ENCODE data around the gene METTL26. TPM values are rescaled to one million over a fixed set of nuclear protein-coding genes. Genes with fewer than 3 reads are reported as not detected.

Gene METTL26
- polyA plus RNA-seq, 1 experiment = 105 TPM

DNA sequence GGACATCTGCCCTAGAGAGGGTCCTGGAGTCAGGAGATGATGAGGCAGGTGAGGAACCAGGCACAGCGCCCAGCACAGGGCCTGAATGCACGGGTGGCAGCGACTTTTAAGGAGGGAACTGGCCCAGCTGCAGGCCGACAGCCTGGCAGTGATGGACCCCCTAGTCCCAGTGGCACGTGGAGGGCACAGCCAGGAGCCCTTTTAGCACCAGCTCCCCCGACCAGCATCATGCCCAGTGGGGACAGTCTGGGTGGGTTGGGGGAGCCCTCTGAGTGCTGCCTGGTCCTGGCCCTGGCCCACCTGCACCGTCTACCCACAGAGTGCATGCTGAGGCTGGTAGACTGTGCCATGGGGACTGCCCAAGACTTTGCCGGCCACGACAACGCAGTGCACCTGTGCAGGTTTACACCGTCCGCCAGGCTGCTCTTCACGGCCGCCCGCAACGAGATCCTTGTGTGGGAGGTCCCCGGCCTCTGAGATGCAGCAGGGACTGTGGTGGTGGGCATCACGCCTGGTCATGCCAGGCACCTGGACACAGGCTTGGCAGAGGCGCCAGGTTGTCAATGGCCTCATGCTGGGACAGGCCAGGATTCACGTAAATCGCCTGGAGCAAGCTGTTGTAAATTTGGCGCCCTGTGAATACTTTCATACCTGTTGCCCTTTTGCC, 31.1 kb upstream of the METTL26 start:
- Histone ChIP-seq H3K36me3 (ENCODE audit: control insufficient read depth, insufficient read depth, low read length) (peaks cover 29% of the 10 kb centered on the region), H3K4me3 (ENCODE audit: low read depth, low read length) (no peak overlapping the region), H3K27me3 (ENCODE audit: control insufficient read depth, insufficient read depth, low read length) (no peaks in the 10 kb centered on the region)
- TF ChIP-seq, protein P1, sequence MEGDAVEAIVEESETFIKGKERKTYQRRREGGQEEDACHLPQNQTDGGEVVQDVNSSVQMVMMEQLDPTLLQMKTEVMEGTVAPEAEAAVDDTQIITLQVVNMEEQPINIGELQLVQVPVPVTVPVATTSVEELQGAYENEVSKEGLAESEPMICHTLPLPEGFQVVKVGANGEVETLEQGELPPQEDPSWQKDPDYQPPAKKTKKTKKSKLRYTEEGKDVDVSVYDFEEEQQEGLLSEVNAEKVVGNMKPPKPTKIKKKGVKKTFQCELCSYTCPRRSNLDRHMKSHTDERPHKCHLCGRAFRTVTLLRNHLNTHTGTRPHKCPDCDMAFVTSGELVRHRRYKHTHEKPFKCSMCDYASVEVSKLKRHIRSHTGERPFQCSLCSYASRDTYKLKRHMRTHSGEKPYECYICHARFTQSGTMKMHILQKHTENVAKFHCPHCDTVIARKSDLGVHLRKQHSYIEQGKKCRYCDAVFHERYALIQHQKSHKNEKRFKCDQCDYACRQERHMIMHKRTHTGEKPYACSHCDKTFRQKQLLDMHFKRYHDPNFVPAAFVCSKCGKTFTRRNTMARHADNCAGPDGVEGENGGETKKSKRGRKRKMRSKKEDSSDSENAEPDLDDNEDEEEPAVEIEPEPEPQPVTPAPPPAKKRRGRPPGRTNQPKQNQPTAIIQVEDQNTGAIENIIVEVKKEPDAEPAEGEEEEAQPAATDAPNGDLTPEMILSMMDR (IDR thresholded peaks at IDR 0.05; ENCODE audit: insufficient read depth, low read depth, low read length) = no peak
- DNase-seq (ENCODE audit: low read depth) = no peak
- ChIA-PET POLR2A (no interaction called here), CTCF (interaction anchor here (1.5 to 3.1 kb wide), 3 partner anchors 9 to 23 kb away, joined by 3 to 20 read pairs (median 6); partner anchors contain the start of genes RHBDL1, STUB1 and WDR24)

DNA sequence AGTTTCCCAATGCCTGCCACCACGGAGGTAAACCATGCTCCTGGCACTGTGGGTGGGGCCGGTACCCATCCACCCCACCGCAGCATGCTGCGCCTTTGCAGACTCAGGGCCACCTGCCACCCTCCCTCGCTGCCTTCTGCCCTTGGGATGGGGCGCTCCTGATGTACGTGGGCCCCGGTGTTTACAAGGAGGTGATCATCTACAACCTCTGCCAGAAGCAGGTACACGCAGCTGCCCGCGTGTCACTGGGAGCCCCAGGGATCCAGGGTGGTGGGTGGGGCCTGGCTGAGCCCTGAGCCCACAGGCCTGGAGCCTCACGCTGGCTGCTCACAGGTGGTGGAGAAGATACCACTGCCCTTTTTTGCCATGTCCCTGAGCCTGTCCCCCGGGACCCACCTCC, 30.5 kb upstream of the METTL26 start:
- POLR2A ChIA-PET = no interaction called here

GRCh38 chr16:662597-662996, 26.5 kb upstream of the METTL26 start:
- ChIA-PET CTCF (interaction anchor here (0.8 to 2.4 kb wide), 4 partner anchors 14 to 85 kb away, joined by 3 to 7 read pairs (median 4); partner anchors contain the start of gene STUB1), POLR2A (no interaction called here)
- H3K36me3 ChIP-seq (ENCODE audit: control insufficient read depth, insufficient read depth, low read length) = peaks cover 5% of the 10 kb centered on the region
- DNase-seq (ENCODE audit: low read depth) = no peak
- H3K4me3 ChIP-seq (ENCODE audit: low read depth, low read length) = no peak overlapping the region
- no peaks in the 10 kb centered on the region for H3K27me3 ChIP-seq (ENCODE audit: control insufficient read depth, insufficient read depth, low read length)
- TF ChIP-seq, protein P1 (IDR thresholded peaks at IDR 0.05; ENCODE audit: insufficient read depth, low read depth, low read length) = no peak

More for the DNA sequence above, 30.5 kb upstream of the METTL26 start:
- CTCF ChIA-PET = interaction anchor here (0.9 to 3.1 kb wide), 3 partner anchors 9 to 23 kb away, joined by 3 to 20 read pairs (median 4); partner anchors contain the start of genes STUB1 and WDR24
- no peak for DNase-seq (ENCODE audit: low read depth)
- no peaks in the 10 kb centered on the region for H3K27me3 ChIP-seq (ENCODE audit: control insufficient read depth, insufficient read depth, low read length)
- TF ChIP-seq, protein P1 (IDR thresholded peaks at IDR 0.05; ENCODE audit: insufficient read depth, low read depth, low read length) = no peak
- H3K4me3 ChIP-seq (ENCODE audit: low read depth, low read length) = no peak overlapping the region
- peaks cover 23% of the 10 kb centered on the region for H3K36me3 ChIP-seq (ENCODE audit: control insufficient read depth, insufficient read depth, low read length)

DNA sequence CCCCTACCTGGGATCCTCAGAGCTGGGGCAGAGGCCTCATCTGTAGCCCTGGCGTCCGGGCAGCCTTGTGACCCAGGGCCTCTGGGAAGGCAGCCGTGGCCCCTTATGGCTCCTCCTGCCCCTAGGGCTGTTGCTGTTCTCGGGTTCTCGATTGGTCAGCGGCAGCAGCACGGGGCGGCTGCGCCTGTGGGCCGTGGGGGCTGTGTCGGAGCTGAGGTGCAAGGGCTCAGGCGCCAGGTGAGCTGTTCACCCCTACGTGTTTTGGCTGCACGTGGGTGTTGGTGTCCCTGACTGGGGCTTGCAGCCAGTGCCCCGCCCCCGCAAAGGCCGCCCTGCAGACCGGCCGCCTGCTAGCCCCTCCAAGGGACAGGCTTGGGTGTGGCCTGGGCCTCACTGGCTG, 26.0 kb upstream of the METTL26 start:
- no peaks in the 10 kb centered on the region for H3K27me3 ChIP-seq (ENCODE audit: control insufficient read depth, insufficient read depth, low read length)
- TF ChIP-seq, protein P1 (IDR thresholded peaks at IDR 0.05; ENCODE audit: insufficient read depth, low read depth, low read length) = no peak
- H3K4me3 ChIP-seq (ENCODE audit: low read depth, low read length) = no peak overlapping the region
- ChIA-PET POLR2A (no interaction called here), CTCF (interaction anchor here (0.8 to 2.4 kb wide), 4 partner anchors 10 to 84 kb away, joined by 3 to 8 read pairs (median 6); partner anchors contain the start of gene STUB1)
- no peak for DNase-seq (ENCODE audit: low read depth)
- peaks cover 5% of the 10 kb centered on the region for H3K36me3 ChIP-seq (ENCODE audit: control insufficient read depth, insufficient read depth, low read length)

DNA sequence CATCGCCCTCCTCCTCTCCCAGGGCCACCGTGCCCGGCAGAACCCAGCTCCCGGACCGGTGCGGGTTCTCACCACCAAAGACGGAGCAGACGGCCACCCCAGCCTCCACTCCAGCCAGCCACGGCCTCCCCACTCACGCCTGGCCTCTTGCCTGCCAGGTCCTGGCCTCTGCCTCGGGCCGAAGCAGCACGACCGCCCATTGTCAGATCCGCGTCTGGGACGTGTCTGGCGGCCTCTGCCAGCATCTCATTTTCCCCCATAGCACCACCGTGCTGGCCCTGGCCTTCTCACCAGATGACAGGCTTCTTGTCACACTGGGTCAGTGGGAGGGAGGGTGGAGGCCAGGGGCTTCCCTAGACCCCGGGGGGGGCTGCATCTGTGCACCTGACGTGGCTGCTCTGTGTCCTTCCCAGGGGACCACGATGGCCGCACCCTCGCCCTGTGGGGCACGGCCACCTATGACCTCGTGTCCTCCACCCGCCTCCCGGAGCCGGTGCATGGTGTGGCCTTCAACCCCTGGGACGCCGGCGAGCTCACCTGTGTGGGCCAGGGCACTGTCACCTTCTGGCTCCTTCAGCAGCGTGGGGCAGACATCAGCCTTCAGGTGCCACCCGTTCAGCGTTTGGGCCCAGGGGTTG, 25.2 kb upstream of the METTL26 start:
- POLR2A ChIA-PET = no interaction called here
- Histone ChIP-seq H3K4me3 (ENCODE audit: low read depth, low read length) (no peak overlapping the region), H3K36me3 (ENCODE audit: control insufficient read depth, insufficient read depth, low read length) (peaks cover 5% of the 10 kb centered on the region), H3K27me3 (ENCODE audit: control insufficient read depth, insufficient read depth, low read length) (no peaks in the 10 kb centered on the region)
- CTCF ChIA-PET = interaction anchor here (0.7 to 2.4 kb wide), 7 partner anchors 9 to 19 kb away, joined by 3 to 8 read pairs (median 4); partner anchors contain the start of genes MCRIP2 and STUB1
- TF ChIP-seq, protein P1 (IDR thresholded peaks at IDR 0.05; ENCODE audit: insufficient read depth, low read depth, low read length) = no peak
- no peak for DNase-seq (ENCODE audit: low read depth)

Data from BJ (cell line).